Neutrophil (primary cell): Measurements from ENCODE around the gene LPCAT1.
A peak's percentile ranks its signal among the peaks of the same experiment; 100 is the strongest.

ENCODE experiments used
- H3K27ac ChIP-seq: fragments of 200-600 bp; sonication (generic); 2 replicates; pipeline ENCODE4 v1.5.1; 2016; ENCODE audit warnings: mild to moderate bottlenecking, moderate library complexity
- H3K27me3 ChIP-seq: fragments of 200-600 bp; sonication (generic); 2 replicates; pipeline ENCODE4 v1.6.0; 2016; ENCODE audit warnings: mild to moderate bottlenecking
- H3K36me3 ChIP-seq: fragments of 200-600 bp; sonication (generic); 2 replicates; pipeline ENCODE4 v1.5.1; 2017
- H3K4me1 ChIP-seq, 2 experiments: fragments of 200-600 bp in 1 of 2; sonication (generic) in 1 of 2; 1 replicate in 1 of 2; 2 replicates in 1 of 2; pipeline versions ENCODE4 v1.5.1 to v1.6.1; 2013 to 2016; ENCODE audit warnings: low read depth in 1 of 2, low read length in 1 of 2, mild to moderate bottlenecking in 1 of 2, moderate library complexity in 1 of 2; ENCODE audit not compliant: control insufficient read depth in 1 of 2, insufficient read depth in 1 of 2
- H3K4me3 ChIP-seq, 2 experiments: fragments of 200-600 bp in 1 of 2; sonication (generic) in 1 of 2; 1 replicate in 1 of 2; 2 replicates in 1 of 2; pipeline ENCODE4 v1.5.1; 2013 to 2016; ENCODE audit warnings: low read depth in 1 of 2, low read length in 1 of 2, mild to moderate bottlenecking in 1 of 2, moderate library complexity in 1 of 2
- H3K9me3 ChIP-seq: fragments of 200-600 bp; sonication (generic); 2 replicates; pipeline ENCODE4 v1.5.1; 2016
- CTCF ChIP-seq: fragments of 200-600 bp; sonication (generic); IDR thresholded peaks from 2 replicates; pipeline ENCODE4 v1.5.1; 2016; ENCODE audit warnings: antibody characterized with exemption

Gene LPCAT1

DNA sequence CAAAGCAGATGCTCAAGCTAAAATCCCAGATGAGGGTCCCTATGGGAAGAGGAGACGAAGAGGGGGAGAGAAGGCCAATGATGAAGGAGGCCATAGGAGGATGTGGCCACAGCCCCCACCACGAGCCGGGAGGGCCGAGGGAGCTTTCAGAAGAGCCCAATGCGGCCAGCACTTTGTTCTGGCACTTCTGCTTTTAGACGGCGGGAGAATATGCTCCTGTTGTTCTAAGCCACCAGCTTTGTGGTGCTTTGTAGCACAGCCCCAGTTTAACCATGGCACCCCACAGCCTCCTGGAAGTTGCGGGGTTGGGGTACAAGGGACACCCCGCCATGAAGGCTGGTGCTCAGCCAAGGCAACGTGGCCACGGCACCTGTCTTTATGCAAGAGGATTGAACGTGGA is 33.4 kb downstream of the LPCAT1 start:
- TF ChIP-seq CTCF, result no peak
- H3K27ac ChIP-seq, result peak overlapping the region; percentile 99
- peaks cover 74% of the 10 kb centered on the region for H3K36me3 ChIP-seq
- H3K9me3 ChIP-seq, result no peaks in the 10 kb centered on the region
- peaks cover 39 to 45% of the 10 kb centered on the region in 2 experiments for H3K4me1 ChIP-seq
- no peak overlapping the region for H3K4me3 ChIP-seq
- H3K27me3 ChIP-seq, result no peaks in the 10 kb centered on the region

DNA sequence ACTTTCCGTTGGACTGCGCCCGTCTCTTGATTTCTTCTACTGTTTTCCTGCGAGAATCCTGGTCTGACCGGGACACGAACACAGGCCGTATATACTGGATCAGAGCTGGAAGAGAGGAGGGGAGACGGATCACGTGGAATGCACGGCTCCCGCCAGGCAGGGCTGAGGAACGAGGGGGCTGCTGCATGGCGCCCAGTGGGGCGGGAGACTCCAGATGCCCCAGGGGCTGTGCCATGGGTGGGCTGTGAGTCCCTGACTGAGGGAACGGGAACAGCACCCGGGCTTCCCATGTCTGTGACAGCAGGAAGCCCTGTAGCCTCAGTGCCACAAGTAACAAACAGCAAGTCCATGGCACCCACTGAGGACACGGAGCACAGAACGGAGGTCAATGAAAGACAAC is 34.0 kb downstream of the LPCAT1 start:
- H3K4me1 ChIP-seq, result peaks cover 33 to 39% of the 10 kb centered on the region in 2 experiments
- no peaks in the 10 kb centered on the region for H3K27me3 ChIP-seq
- TF ChIP-seq CTCF, result no peak
- peaks cover 81% of the 10 kb centered on the region for H3K36me3 ChIP-seq
- no peaks in the 10 kb centered on the region for H3K9me3 ChIP-seq
- peak overlapping the region; percentile 99 for H3K27ac ChIP-seq
- no peak overlapping the region for H3K4me3 ChIP-seq

GRCh38 chr5:1488882-1489680 is 34.7 kb downstream of the LPCAT1 start:
- H3K27me3 ChIP-seq, result no peaks in the 10 kb centered on the region

GRCh38 chr5:1487079-1487764 is 36.5 kb downstream of the LPCAT1 start:
- Histone ChIP-seq H3K27ac (no peak overlapping the region), H3K36me3 (peaks cover 86% of the 10 kb centered on the region), H3K9me3 (no peaks in the 10 kb centered on the region), H3K4me1 (peaks cover 22 to 28% of the 10 kb centered on the region in 2 experiments), H3K4me3 (no peak overlapping the region), H3K27me3 (no peaks in the 10 kb centered on the region)
- no peak for TF ChIP-seq CTCF

More at GRCh38 chr5:1488882-1489680, 34.7 kb downstream of the LPCAT1 start:
- peaks cover 26 to 32% of the 10 kb centered on the region in 2 experiments for H3K4me1 ChIP-seq
- no peak for TF ChIP-seq CTCF
- H3K9me3 ChIP-seq, result no peaks in the 10 kb centered on the region
- H3K27ac ChIP-seq, result peak overlapping the region; percentile 99
- H3K36me3 ChIP-seq, result peaks cover 87% of the 10 kb centered on the region
- H3K4me3 ChIP-seq, result no peak overlapping the region

DNA sequence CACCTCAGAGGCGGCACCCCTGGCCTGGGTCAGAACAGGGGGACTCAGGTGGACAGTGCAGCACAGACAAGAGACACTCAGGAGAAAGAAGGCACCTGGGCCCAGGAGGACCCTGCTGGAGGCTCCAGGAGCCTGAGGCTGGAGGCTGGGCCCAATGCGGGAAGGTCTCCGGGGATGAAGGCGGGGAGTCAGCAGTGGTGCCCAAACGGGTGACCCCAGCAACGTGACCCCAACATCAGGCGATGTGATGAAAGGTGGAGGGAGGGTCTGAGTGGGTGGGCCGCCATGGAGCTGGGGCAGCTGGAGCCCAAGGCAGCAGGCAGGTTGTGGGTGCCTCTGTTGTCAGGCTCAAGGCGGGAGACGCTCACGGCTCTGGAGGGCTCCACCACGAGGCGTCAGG is 37.5 kb downstream of the LPCAT1 start:
- Histone ChIP-seq H3K27ac (peak overlapping the region; percentile 6), H3K9me3 (no peaks in the 10 kb centered on the region), H3K27me3 (no peaks in the 10 kb centered on the region), H3K36me3 (peaks cover 76% of the 10 kb centered on the region), H3K4me3 (no peak overlapping the region), H3K4me1 (peaks cover 31 to 37% of the 10 kb centered on the region in 2 experiments)
- no peak for TF ChIP-seq CTCF
